Measurements from ENCODE around the gene RPL10A.
"Not testable (repeated sequence)": the region's sequence is repeated elsewhere in the genome, so short reads cannot be mapped to it uniquely, and the experiment has no call there.

The RPL10A gene

DNA sequence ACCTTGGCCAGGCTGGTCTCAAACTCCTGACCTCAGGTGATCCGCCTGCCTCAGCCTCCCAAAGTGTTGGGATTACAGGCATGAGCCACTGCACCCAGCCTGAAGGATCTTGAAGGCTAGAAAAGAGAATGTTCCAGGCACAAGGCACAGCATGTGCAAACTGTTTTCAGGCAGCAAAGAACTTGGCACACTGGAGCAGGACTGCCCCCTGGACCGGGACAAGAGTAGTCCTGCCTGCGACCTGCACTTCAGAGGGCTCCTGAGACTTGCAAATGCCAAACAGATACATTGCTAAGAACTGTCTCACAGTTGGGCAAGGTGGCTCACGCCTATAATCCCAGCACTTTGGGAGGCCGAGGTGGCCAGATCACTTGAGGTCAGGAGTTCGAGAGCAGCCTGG, 47.7 kb downstream of the RPL10A start:
- FAIRE-seq = not testable (repeated sequence)

- FAIRE-seq = no peak
Measured at GRCh38 chr6:35516712-35517111, 48.5 kb downstream of the RPL10A start.

- FAIRE-seq = not testable (repeated sequence)
Measured at GRCh38 chr6:35517978-35518377, 49.8 kb downstream of the RPL10A start.

GRCh38 chr6:35518566-35519312, 50.5 kb downstream of the RPL10A start:
- FAIRE-seq = no peak

DNA sequence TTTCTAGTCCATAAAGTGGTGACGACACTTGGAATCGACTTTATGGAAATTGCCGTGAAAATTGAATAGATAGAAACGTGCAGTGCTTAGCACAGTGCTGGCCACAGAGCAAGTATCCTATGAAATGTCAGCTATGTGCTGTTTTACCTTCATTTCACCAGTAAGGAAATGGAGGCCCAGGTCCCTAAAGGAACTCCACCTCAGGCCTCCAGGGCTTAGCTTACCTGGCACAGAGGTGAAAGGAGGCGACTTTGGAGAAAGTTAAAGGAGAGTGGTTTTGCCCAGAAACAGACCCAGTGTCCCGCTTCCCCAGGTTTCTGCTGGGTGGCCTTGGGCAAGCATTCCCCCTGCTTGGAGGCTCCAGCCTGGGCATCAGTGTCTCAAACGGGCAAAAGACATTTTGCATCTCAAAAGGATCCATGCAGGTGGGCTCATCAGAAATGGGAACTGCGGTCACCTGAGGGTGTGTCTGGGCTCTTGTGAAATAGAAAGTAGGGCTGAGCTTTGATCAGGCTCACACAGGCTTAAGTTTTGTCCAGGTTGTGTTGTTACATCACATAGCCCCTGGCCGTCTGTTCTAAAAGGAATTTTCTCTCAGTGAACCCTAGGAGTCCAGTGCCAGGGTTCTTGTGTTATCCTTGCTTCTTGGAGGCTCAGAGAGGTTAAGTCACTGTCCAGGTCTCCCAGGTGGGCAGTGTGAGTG, 51.3 kb downstream of the RPL10A start:
- FAIRE-seq = no peak
